Neural cell (in vitro differentiated cells): ENCODE data around the gene IGIP. TPM values are rescaled to one million over a fixed set of nuclear protein-coding genes. Genes with fewer than 3 reads are reported as not detected.

ENCODE experiments used
- H2AFZ ChIP-seq: fragments of 200-600, 300-800 bp; sonication (generic), shearing (Covaris generic); 2 replicates; pipeline ENCODE4 v1.6.0; 2014; ENCODE audit warnings: low read depth, mild to moderate bottlenecking, antibody characterized with exemption, low read length, moderate library complexity
- H3F3A ChIP-seq: fragments of 200-600 bp; shearing (Covaris generic); 2 replicates; pipeline ENCODE4 v1.6.1; 2016; ENCODE audit warnings: mild to moderate bottlenecking, moderate library complexity, mixed read lengths, antibody characterized with exemption, low read length; ENCODE audit not compliant: insufficient read depth, poor library complexity, severe bottlenecking
- H3K27ac ChIP-seq: fragments of 200-600, 300-800 bp; sonication (generic), shearing (Covaris generic); 2 replicates; pipeline ENCODE4 v1.5.1; 2014; ENCODE audit warnings: mild to moderate bottlenecking, low read length, moderate library complexity
- H3K27me3 ChIP-seq: fragments of 300-800, 200-600 bp; sonication (generic), shearing (Covaris generic); 2 replicates; pipeline ENCODE4 v1.6.0; 2014; ENCODE audit warnings: mild to moderate bottlenecking, low read depth, low read length, moderate library complexity; ENCODE audit not compliant: insufficient read depth
- H3K36me3 ChIP-seq: fragments of 300-800, 200-600 bp; sonication (generic), shearing (Covaris generic); 2 replicates; pipeline ENCODE4 v1.5.1; 2014; ENCODE audit warnings: mild to moderate bottlenecking, antibody characterized with exemption, low read length, moderate library complexity; ENCODE audit not compliant: insufficient read depth
- H3K4me2 ChIP-seq: fragments of 300-800, 200-600 bp; sonication (generic), shearing (Covaris generic); 2 replicates; pipeline ENCODE4 v1.6.0; 2014; ENCODE audit warnings: mild to moderate bottlenecking, low read length
- H3K4me3 ChIP-seq: fragments of 300-800, 200-600 bp; sonication (generic), shearing (Covaris generic); 2 replicates; pipeline ENCODE4 v1.5.1; 2014; ENCODE audit warnings: mild to moderate bottlenecking, low read length, moderate library complexity
- H3K79me2 ChIP-seq: fragments of 200-600 bp; shearing (Covaris generic); replicated peaks from 2 replicates; pipeline ENCODE4 v1.6.0; 2014; ENCODE audit warnings: mild to moderate bottlenecking, low read length, moderate library complexity; ENCODE audit not compliant: insufficient read depth
- H3K9ac ChIP-seq: fragments of 300-800, 200-600 bp; sonication (generic), shearing (Covaris generic); 2 replicates; pipeline ENCODE4 v1.6.1; 2016; ENCODE audit warnings: mild to moderate bottlenecking, low read length, mixed read lengths
- H3K9me2 ChIP-seq: fragments of 200-600 bp; shearing (Covaris generic); 2 replicates; pipeline ENCODE4 v1.6.1; 2016; ENCODE audit warnings: mild to moderate bottlenecking, low read length, mixed read lengths; ENCODE audit not compliant: insufficient read depth
- H3K9me3 ChIP-seq: fragments of 200-600, 300-800 bp; sonication (generic), shearing (Covaris generic); 2 replicates; pipeline ENCODE4 v1.6.1; 2016; ENCODE audit warnings: mild to moderate bottlenecking, mixed run types, low read length, moderate library complexity, mixed read lengths
- H4K20me1 ChIP-seq: fragments of 200-600 bp; shearing (Covaris generic); 2 replicates; pipeline ENCODE4 v1.6.1; 2016; ENCODE audit warnings: mild to moderate bottlenecking, mixed run types; ENCODE audit not compliant: insufficient read depth
- EP300 ChIP-seq: fragments of 450-650 bp; conservative IDR thresholded peaks from 2 replicates; pipeline ENCODE4 v1.6.1; 2014; ENCODE audit warnings: antibody characterized with exemption, mild to moderate bottlenecking, moderate library complexity; ENCODE audit not compliant: poor library complexity, severe bottlenecking
- EZH2 ChIP-seq: fragments of 200-600, 300-800 bp; shearing (Covaris generic), sonication (generic); IDR thresholded peaks from 2 replicates; pipeline ENCODE4 v1.6.1; 2014; ENCODE audit warnings: antibody characterized with exemption, low read length, borderline replicate concordance, mild to moderate bottlenecking; ENCODE audit not compliant: insufficient read depth, poor library complexity, severe bottlenecking
- MXI1 ChIP-seq: fragments of 450-650 bp; conservative IDR thresholded peaks from 2 replicates; pipeline ENCODE4 v1.6.1; 2014; ENCODE audit warnings: antibody characterized with exemption, mild to moderate bottlenecking; ENCODE audit not compliant: poor library complexity, severe bottlenecking
- POLR2AphosphoS5 ChIP-seq: IDR thresholded peaks from 2 replicates; pipeline ENCODE4 v1.6.1; 2012
- RAD21 ChIP-seq: fragments of 450-650 bp; conservative IDR thresholded peaks from 2 replicates; pipeline ENCODE4 v1.6.1; 2014; ENCODE audit warnings: antibody characterized with exemption, mild to moderate bottlenecking, moderate library complexity
- SMC3 ChIP-seq: fragments of 450-650 bp; conservative IDR thresholded peaks from 2 replicates; pipeline ENCODE4 v1.6.1; 2014; ENCODE audit warnings: antibody characterized with exemption, mild to moderate bottlenecking, moderate library complexity; ENCODE audit not compliant: poor library complexity
- TAF1 ChIP-seq: IDR thresholded peaks from 2 replicates; pipeline ENCODE4 v1.6.1; 2012; ENCODE audit warnings: low read depth
- polyA plus RNA-seq: library from polyadenylated mRNA; depleted of rRNA; stranded (reverse); fragments of >200 nt; gene quantifications from 2 replicates; pipeline ENCODE4 v1.2.3, GENCODE V29; 2014
- TF ChIP-seq, protein P1 (sequence below): fragments of 450-650 bp; IDR thresholded peaks from 2 replicates; pipeline ENCODE4 v1.5.1; 2014; ENCODE audit warnings: antibody characterized with exemption, mild to moderate bottlenecking, moderate library complexity; ENCODE audit not compliant: poor library complexity, severe bottlenecking
- TF ChIP-seq, protein P2 (sequence below): IDR thresholded peaks from 2 replicates; pipeline ENCODE4 v1.6.1; 2012; ENCODE audit warnings: borderline replicate concordance

Gene IGIP
- polyA plus RNA-seq, 1 donor from 2014 or later: 4.4 TPM

GRCh38 chr5:140093179-140093578 lies 32.6 kb upstream of the IGIP start:
- Histone ChIP-seq H3K9ac (no peak overlapping the region), H3F3A (no peaks in the 10 kb centered on the region), H3K79me2 (no peaks in the 10 kb centered on the region), H3K4me2 (no peak overlapping the region), H4K20me1 (no peaks in the 10 kb centered on the region), H3K27me3 (peaks cover 5% of the 10 kb centered on the region), H3K9me3 (peaks cover 8% of the 10 kb centered on the region), H3K4me3 (no peak overlapping the region), H2AFZ (no peak overlapping the region), H3K36me3 (no peaks in the 10 kb centered on the region), H3K27ac (no peak overlapping the region), H3K9me2 (no peaks in the 10 kb centered on the region)
- no peak for TF ChIP-seq TAF1
- no peak for TF ChIP-seq SMC3
- TF ChIP-seq MXI1: no peak
- TF ChIP-seq, protein P1, sequence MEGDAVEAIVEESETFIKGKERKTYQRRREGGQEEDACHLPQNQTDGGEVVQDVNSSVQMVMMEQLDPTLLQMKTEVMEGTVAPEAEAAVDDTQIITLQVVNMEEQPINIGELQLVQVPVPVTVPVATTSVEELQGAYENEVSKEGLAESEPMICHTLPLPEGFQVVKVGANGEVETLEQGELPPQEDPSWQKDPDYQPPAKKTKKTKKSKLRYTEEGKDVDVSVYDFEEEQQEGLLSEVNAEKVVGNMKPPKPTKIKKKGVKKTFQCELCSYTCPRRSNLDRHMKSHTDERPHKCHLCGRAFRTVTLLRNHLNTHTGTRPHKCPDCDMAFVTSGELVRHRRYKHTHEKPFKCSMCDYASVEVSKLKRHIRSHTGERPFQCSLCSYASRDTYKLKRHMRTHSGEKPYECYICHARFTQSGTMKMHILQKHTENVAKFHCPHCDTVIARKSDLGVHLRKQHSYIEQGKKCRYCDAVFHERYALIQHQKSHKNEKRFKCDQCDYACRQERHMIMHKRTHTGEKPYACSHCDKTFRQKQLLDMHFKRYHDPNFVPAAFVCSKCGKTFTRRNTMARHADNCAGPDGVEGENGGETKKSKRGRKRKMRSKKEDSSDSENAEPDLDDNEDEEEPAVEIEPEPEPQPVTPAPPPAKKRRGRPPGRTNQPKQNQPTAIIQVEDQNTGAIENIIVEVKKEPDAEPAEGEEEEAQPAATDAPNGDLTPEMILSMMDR: no peak
- TF ChIP-seq RAD21: no peak
- TF ChIP-seq POLR2AphosphoS5: no peak
- TF ChIP-seq EZH2: no peak
- TF ChIP-seq, protein P2, sequence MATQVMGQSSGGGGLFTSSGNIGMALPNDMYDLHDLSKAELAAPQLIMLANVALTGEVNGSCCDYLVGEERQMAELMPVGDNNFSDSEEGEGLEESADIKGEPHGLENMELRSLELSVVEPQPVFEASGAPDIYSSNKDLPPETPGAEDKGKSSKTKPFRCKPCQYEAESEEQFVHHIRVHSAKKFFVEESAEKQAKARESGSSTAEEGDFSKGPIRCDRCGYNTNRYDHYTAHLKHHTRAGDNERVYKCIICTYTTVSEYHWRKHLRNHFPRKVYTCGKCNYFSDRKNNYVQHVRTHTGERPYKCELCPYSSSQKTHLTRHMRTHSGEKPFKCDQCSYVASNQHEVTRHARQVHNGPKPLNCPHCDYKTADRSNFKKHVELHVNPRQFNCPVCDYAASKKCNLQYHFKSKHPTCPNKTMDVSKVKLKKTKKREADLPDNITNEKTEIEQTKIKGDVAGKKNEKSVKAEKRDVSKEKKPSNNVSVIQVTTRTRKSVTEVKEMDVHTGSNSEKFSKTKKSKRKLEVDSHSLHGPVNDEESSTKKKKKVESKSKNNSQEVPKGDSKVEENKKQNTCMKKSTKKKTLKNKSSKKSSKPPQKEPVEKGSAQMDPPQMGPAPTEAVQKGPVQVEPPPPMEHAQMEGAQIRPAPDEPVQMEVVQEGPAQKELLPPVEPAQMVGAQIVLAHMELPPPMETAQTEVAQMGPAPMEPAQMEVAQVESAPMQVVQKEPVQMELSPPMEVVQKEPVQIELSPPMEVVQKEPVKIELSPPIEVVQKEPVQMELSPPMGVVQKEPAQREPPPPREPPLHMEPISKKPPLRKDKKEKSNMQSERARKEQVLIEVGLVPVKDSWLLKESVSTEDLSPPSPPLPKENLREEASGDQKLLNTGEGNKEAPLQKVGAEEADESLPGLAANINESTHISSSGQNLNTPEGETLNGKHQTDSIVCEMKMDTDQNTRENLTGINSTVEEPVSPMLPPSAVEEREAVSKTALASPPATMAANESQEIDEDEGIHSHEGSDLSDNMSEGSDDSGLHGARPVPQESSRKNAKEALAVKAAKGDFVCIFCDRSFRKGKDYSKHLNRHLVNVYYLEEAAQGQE: no peak
- no peak for TF ChIP-seq EP300

DNA sequence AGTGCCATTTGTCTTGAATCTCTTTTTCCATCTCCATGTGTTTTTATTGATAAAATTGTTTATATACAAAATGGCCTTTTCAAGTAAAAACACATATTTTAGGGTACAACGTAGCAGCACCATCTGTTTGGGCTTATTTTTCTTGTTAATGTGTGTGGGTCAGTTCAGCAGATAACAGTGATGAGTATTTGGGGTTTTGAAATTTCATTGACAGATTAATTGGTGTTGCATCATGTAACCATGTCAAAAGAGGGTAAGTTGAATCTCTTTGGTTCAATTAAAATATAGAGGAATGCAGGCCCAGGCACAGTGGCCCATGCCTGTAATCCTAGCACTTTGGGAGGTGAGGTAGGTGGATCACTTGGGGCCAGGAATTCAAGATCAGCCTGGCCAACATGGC lies 31.9 kb upstream of the IGIP start:
- Histone ChIP-seq H3K79me2 (no peaks in the 10 kb centered on the region), H3K9me3 (peaks cover 8% of the 10 kb centered on the region), H3K9me2 (no peaks in the 10 kb centered on the region), H3K9ac (no peak overlapping the region), H3F3A (no peaks in the 10 kb centered on the region), H3K4me3 (no peak overlapping the region), H3K27me3 (peaks cover 5% of the 10 kb centered on the region), H3K4me2 (no peak overlapping the region), H3K27ac (no peak overlapping the region), H3K36me3 (no peaks in the 10 kb centered on the region), H2AFZ (no peak overlapping the region), H4K20me1 (no peaks in the 10 kb centered on the region)
- TF ChIP-seq RAD21: no peak
- no peak for TF ChIP-seq POLR2AphosphoS5
- TF ChIP-seq, protein P1: no peak
